Measurements from ENCODE around the gene ZNF770.

DNA sequence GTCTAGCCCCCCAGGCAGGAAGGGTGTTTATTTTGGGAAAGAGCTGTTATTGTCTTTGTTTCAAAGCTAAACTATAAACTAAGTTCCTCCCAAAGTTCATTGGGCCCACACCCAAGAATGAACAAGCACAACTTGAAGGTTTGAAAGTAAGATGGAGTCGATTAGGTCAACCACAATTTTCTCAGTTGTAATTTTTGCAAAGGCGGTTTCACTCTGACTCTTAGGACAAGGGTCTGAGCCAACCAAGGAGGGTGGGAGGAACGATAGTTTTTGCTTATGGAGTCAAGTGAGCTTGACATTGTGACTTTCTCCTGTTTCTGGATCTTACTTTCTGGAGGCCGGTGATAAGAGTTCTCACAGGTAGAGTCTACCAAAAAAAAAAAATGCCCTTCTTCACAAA is 5.8 kb upstream of the ZNF770 start:
- TF ChIP-seq SMARCB1 (IDR thresholded peaks at IDR 0.05; ENCODE audit: insufficient read length, low read depth) (no peak), TCF3 (CRISPR knock-in tag; IDR thresholded peaks at IDR 0.05) (no peak), HCFC1 (IDR thresholded peaks at IDR 0.05; ENCODE audit: low read depth, low read length) (no peak), HIVEP1 (CRISPR knock-in tag; IDR thresholded peaks at IDR 0.05) (no peak), SP1 (CRISPR knock-in tag; IDR thresholded peaks at IDR 0.05) (no peak), NELFE (IDR thresholded peaks at IDR 0.05; ENCODE audit: insufficient read depth, insufficient read length) (no peak)
- TF ChIP-seq, protein P1, sequence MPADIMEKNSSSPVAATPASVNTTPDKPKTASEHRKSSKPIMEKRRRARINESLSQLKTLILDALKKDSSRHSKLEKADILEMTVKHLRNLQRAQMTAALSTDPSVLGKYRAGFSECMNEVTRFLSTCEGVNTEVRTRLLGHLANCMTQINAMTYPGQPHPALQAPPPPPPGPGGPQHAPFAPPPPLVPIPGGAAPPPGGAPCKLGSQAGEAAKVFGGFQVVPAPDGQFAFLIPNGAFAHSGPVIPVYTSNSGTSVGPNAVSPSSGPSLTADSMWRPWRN (IDR thresholded peaks at IDR 0.05; ENCODE audit: low read depth) = no peak
- TF ChIP-seq, protein P2, sequence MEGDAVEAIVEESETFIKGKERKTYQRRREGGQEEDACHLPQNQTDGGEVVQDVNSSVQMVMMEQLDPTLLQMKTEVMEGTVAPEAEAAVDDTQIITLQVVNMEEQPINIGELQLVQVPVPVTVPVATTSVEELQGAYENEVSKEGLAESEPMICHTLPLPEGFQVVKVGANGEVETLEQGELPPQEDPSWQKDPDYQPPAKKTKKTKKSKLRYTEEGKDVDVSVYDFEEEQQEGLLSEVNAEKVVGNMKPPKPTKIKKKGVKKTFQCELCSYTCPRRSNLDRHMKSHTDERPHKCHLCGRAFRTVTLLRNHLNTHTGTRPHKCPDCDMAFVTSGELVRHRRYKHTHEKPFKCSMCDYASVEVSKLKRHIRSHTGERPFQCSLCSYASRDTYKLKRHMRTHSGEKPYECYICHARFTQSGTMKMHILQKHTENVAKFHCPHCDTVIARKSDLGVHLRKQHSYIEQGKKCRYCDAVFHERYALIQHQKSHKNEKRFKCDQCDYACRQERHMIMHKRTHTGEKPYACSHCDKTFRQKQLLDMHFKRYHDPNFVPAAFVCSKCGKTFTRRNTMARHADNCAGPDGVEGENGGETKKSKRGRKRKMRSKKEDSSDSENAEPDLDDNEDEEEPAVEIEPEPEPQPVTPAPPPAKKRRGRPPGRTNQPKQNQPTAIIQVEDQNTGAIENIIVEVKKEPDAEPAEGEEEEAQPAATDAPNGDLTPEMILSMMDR (IDR thresholded peaks at IDR 0.05 in 2 of 3, conservative IDR thresholded peaks at IDR 0.05 in 1 of 3; ENCODE audit: insufficient read depth in 2 of 3, low read depth in 1 of 3, low read length in 3 of 3) = no peak
- TF ChIP-seq, protein P3, sequence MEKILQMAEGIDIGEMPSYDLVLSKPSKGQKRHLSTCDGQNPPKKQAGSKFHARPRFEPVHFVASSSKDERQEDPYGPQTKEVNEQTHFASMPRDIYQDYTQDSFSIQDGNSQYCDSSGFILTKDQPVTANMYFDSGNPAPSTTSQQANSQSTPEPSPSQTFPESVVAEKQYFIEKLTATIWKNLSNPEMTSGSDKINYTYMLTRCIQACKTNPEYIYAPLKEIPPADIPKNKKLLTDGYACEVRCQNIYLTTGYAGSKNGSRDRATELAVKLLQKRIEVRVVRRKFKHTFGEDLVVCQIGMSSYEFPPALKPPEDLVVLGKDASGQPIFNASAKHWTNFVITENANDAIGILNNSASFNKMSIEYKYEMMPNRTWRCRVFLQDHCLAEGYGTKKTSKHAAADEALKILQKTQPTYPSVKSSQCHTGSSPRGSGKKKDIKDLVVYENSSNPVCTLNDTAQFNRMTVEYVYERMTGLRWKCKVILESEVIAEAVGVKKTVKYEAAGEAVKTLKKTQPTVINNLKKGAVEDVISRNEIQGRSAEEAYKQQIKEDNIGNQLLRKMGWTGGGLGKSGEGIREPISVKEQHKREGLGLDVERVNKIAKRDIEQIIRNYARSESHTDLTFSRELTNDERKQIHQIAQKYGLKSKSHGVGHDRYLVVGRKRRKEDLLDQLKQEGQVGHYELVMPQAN (IDR thresholded peaks at IDR 0.05; ENCODE audit: borderline replicate concordance) = no peak

All from K562 (cell line).